Measurements from ENCODE around the gene DNLZ.

- TF ChIP-seq CTCF (IDR thresholded peaks at IDR 0.05; ENCODE audit: insufficient read depth, low read length, poor library complexity, severe bottlenecking) (no peak), EZH2phosphoT487 (conservative IDR thresholded peaks at IDR 0.05; ENCODE audit: low read length) (no peak)
These were observed 19.7 kb downstream of the DNLZ start for GRCh38 chr9:136343884-136344269.
